Measurements from ENCODE around the gene KIAA0319L.

DNA sequence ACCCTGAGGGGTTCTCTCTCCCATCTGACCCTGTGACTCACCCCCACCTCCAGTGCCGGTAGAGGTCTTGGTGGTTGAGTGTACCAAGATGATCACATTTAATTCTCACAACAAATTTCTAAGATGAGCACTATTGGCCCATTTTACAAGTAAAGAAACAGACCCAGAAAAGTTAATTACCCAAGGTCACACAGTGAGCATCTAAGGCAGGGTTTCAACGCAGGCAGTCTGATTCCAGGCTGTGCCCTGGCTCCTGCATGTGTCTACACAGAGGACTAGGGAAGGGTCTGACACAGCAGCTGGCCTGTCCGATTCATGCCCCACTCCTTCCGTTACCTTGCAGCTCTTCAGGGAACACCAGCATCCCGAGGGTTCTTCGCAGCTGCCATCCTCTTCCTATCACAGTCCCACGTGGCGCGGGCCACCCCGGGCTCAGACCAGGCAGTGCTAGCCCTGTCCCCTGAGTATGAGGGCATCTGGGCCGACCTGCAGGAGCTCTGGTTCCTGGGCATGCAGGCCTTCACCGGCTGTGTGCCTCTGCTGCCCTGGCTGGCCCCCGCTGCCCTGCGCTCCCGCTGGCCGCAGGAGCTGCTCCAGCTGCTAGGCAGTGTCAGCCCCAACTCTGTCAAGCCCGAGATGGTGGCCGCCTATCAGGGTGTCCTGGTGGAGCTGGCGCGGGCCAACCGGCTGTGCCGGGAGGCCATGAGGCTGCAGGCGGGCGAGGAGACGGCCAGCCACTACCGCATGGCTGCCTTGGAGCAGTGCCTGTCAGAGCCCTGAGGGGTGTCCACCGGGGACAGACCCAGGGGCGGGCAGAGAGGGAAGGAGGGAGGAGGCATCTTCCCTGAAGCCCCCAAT, 7.9 kb upstream of the KIAA0319L start:
- TF ChIP-seq CTCF (optimal IDR thresholded peaks at IDR 0.05 in 1 of 3, IDR thresholded peaks at IDR 0.05 in 1 of 3, conservative IDR thresholded peaks at IDR 0.05 in 1 of 3; ENCODE audit: extremely low read depth in 1 of 3, insufficient read depth in 2 of 3, low read length in 3 of 3) (no peak), EZH2 (IDR thresholded peaks at IDR 0.05; ENCODE audit: low read length) (no peak)

Data from keratinocyte (primary cell).